HEK293 (cell line): Measurements from ENCODE around the gene ENO2.
A peak's percentile ranks its signal among the peaks of the same experiment; 100 is the strongest.

Source experiments
- EGR2 ChIP-seq: fragments of 450-650 bp; formaldehyde crosslinking; IDR thresholded peaks from 2 replicates; pipeline ENCODE4 v1.5.1; 2016; ENCODE audit warnings: low read depth, missing biosample characterization, missing genetic modification characterization
- FEZF1 ChIP-seq: fragments of 450-650 bp; formaldehyde crosslinking; IDR thresholded peaks from 2 replicates; pipeline ENCODE4 v1.5.1; 2016; ENCODE audit warnings: missing biosample characterization, missing genetic modification characterization
- MYNN ChIP-seq: fragments of 450-650 bp; formaldehyde crosslinking; IDR thresholded peaks from 2 replicates; pipeline ENCODE4 v1.5.1; 2016; ENCODE audit warnings: missing biosample characterization, missing genetic modification characterization, borderline replicate concordance
- OVOL3 ChIP-seq: fragments of 450-650 bp; formaldehyde crosslinking; IDR thresholded peaks from 2 replicates; pipeline ENCODE4 v1.5.1; 2016; ENCODE audit warnings: missing biosample characterization, missing genetic modification characterization
- PRDM2 ChIP-seq: fragments of 450-650 bp; formaldehyde crosslinking; IDR thresholded peaks from 2 replicates; pipeline ENCODE4 v1.5.1; 2016; ENCODE audit warnings: missing biosample characterization, missing genetic modification characterization, borderline replicate concordance
- SALL2 ChIP-seq: fragments of 450-650 bp; formaldehyde crosslinking; IDR thresholded peaks from 2 replicates; pipeline ENCODE4 v1.5.0; 2017; ENCODE audit warnings: missing biosample characterization, mild to moderate bottlenecking, missing genetic modification characterization, borderline replicate concordance
- TRIM28 ChIP-seq: IDR thresholded peaks from 2 replicates; pipeline ENCODE4 v1.6.1; 2011; ENCODE audit warnings: low read length, control low read depth, borderline replicate concordance
- ZBTB17 ChIP-seq: fragments of 450-650 bp; formaldehyde crosslinking; IDR thresholded peaks from 2 replicates; pipeline ENCODE4 v1.5.1; 2016; ENCODE audit warnings: missing biosample characterization, missing genetic modification characterization
- ZBTB44 ChIP-seq: fragments of 450-650 bp; IDR thresholded peaks from 2 replicates; pipeline ENCODE4 v1.5.1; 2018; ENCODE audit warnings: missing biosample characterization, mild to moderate bottlenecking, missing genetic modification characterization
- ZBTB7A ChIP-seq: fragments of 450-650 bp; formaldehyde crosslinking; IDR thresholded peaks from 2 replicates; pipeline ENCODE4 v1.5.1; 2016; ENCODE audit warnings: low read depth, missing biosample characterization, missing genetic modification characterization
- ZEB2 ChIP-seq: fragments of 450-650 bp; formaldehyde crosslinking; IDR thresholded peaks from 2 replicates; pipeline ENCODE4 v1.5.1; 2016; ENCODE audit warnings: missing biosample characterization, missing genetic modification characterization
- ZNF10 ChIP-seq: fragments of 450-650 bp; formaldehyde crosslinking; IDR thresholded peaks from 2 replicates; pipeline ENCODE4 v1.5.1; 2017; ENCODE audit warnings: missing biosample characterization, missing genetic modification characterization
- ZNF140 ChIP-seq: fragments of 450-650 bp; formaldehyde crosslinking; IDR thresholded peaks from 2 replicates; pipeline ENCODE4 v1.5.1; 2016; ENCODE audit warnings: missing biosample characterization, missing genetic modification characterization
- ZNF146 ChIP-seq: fragments of 450-650 bp; formaldehyde crosslinking; IDR thresholded peaks from 2 replicates; pipeline ENCODE4 v1.5.1; 2016; ENCODE audit warnings: missing biosample characterization, missing genetic modification characterization
- ZNF18 ChIP-seq: fragments of 450-650 bp; formaldehyde crosslinking; IDR thresholded peaks from 2 replicates; pipeline ENCODE4 v1.5.1; 2016; ENCODE audit warnings: missing biosample characterization, missing genetic modification characterization
- ZNF221 ChIP-seq: fragments of 450-650 bp; formaldehyde crosslinking; IDR thresholded peaks from 2 replicates; pipeline ENCODE4 v1.5.1; 2017; ENCODE audit warnings: missing biosample characterization, missing genetic modification characterization, borderline replicate concordance
- ZNF24 ChIP-seq: fragments of 450-650 bp; formaldehyde crosslinking; IDR thresholded peaks from 2 replicates; pipeline ENCODE4 v1.5.1; 2016; ENCODE audit warnings: missing biosample characterization, missing genetic modification characterization
- ZNF449 ChIP-seq: fragments of 450-650 bp; formaldehyde crosslinking; IDR thresholded peaks from 2 replicates; pipeline ENCODE4 v1.5.1; 2017; ENCODE audit warnings: missing biosample characterization, mild to moderate bottlenecking, missing genetic modification characterization, moderate library complexity
- ZNF521 ChIP-seq: fragments of 450-650 bp; formaldehyde crosslinking; IDR thresholded peaks from 2 replicates; pipeline ENCODE4 v1.5.1; 2017; ENCODE audit warnings: missing biosample characterization, mild to moderate bottlenecking, missing genetic modification characterization
- ZNF544 ChIP-seq: fragments of 450-650 bp; formaldehyde crosslinking; IDR thresholded peaks from 2 replicates; pipeline ENCODE4 v1.5.0; 2017; ENCODE audit warnings: missing biosample characterization, missing genetic modification characterization
- ZNF548 ChIP-seq: fragments of 450-650 bp; formaldehyde crosslinking; IDR thresholded peaks from 2 replicates; pipeline ENCODE4 v1.5.1; 2016; ENCODE audit warnings: missing biosample characterization, missing genetic modification characterization
- ZNF549 ChIP-seq: fragments of 450-650 bp; IDR thresholded peaks from 2 replicates; pipeline ENCODE4 v1.5.1; 2018; ENCODE audit warnings: missing biosample characterization, missing genetic modification characterization, mild to moderate bottlenecking, inconsistent platforms, moderate library complexity
- ZNF670 ChIP-seq: fragments of 450-650 bp; formaldehyde crosslinking; IDR thresholded peaks from 2 replicates; pipeline ENCODE4 v1.5.1; 2016; ENCODE audit warnings: missing biosample characterization, missing genetic modification characterization, low read depth
- ZNF701 ChIP-seq: fragments of 450-650 bp; formaldehyde crosslinking; IDR thresholded peaks from 2 replicates; pipeline ENCODE4 v1.5.1; 2016; ENCODE audit warnings: missing biosample characterization, missing genetic modification characterization
- ZNF777 ChIP-seq: fragments of 450-650 bp; formaldehyde crosslinking; IDR thresholded peaks from 2 replicates; pipeline ENCODE4 v1.5.1; 2017; ENCODE audit warnings: missing biosample characterization, missing genetic modification characterization, borderline replicate concordance
- ZNF791 ChIP-seq: fragments of 450-650 bp; formaldehyde crosslinking; IDR thresholded peaks from 2 replicates; pipeline ENCODE4 v1.5.1; 2016; ENCODE audit warnings: missing biosample characterization, missing genetic modification characterization
- ZXDB ChIP-seq: fragments of 450-650 bp; formaldehyde crosslinking; IDR thresholded peaks from 2 replicates; pipeline ENCODE4 v1.5.1; 2016; ENCODE audit warnings: missing biosample characterization, missing genetic modification characterization
- TF ChIP-seq, protein P1 (sequence below): fragments of 450-650 bp; formaldehyde crosslinking; IDR thresholded peaks from 2 replicates; pipeline ENCODE4 v1.5.1; 2017; ENCODE audit warnings: missing biosample characterization, missing genetic modification characterization

The ENO2 gene

DNA sequence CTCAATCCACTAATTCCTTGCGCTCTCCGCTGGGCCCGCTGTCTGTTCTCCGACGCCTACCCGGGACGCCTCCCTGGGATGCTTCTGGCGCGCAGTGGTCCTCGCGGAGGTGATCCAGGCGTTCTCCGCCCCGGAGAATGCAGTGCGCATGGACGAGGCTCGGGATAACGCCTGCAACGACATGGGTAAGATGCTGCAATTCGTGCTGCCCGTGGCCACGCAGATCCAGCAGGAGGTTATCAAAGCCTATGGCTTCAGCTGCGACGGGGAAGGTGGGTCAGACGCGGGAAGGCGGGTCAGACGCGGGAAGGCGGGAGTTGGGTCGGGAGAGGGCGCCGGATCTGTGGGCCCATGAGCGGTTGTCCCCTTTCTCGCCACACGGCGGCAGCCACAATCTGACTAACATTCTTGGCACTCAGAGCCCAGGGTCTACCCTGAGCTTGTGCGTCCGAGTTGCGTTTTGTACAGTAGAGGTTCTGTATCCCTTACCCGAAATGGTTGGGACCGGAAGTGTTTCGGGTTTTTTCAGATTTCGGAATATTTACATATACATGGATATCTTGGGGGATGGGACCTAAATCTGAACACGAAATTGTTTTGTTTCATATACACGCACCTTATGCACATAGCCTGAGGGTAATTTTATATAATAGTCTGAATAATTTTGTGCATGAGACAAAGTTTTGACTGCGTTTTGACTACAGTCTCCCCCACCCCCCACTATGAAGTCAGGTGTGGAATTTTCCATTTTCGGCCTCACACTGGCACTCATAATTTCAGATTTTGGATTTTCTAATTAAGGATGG is 30.2 kb downstream of the ENO2 start (continued):
- peak; percentile 50; the same call in 1 of the 2 replicates for TF ChIP-seq ZNF10 (tag by site-specific recombination)
- TF ChIP-seq ZNF670 (tag by site-specific recombination): no peak
- peak; percentile 64; the same call in 1 of the 2 replicates for TF ChIP-seq TRIM28
- peak; percentile 84; the same call in 1 of the 2 replicates for TF ChIP-seq ZBTB7A (tag by site-specific recombination)
- peak; percentile 10; the same call in 1 of the 2 replicates for TF ChIP-seq ZNF18
- TF ChIP-seq ZBTB44 (tag by site-specific recombination): peak; percentile 97
- peak; percentile 97 for TF ChIP-seq ZEB2
- no peak for TF ChIP-seq ZNF221 (tag by site-specific recombination)
- no peak for TF ChIP-seq ZNF449 (tag by site-specific recombination)
- 0 out of 2 replicates have a peak, but pooled peaks have one; percentile 30 for TF ChIP-seq MYNN
- TF ChIP-seq, protein P1, sequence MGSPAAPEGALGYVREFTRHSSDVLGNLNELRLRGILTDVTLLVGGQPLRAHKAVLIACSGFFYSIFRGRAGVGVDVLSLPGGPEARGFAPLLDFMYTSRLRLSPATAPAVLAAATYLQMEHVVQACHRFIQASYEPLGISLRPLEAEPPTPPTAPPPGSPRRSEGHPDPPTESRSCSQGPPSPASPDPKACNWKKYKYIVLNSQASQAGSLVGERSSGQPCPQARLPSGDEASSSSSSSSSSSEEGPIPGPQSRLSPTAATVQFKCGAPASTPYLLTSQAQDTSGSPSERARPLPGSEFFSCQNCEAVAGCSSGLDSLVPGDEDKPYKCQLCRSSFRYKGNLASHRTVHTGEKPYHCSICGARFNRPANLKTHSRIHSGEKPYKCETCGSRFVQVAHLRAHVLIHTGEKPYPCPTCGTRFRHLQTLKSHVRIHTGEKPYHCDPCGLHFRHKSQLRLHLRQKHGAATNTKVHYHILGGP: no peak
- TF ChIP-seq EGR2 (tag by site-specific recombination): no peak
- no peak for TF ChIP-seq ZNF521
- peak; percentile 84 for TF ChIP-seq ZNF24 (tag by site-specific recombination)
- TF ChIP-seq PRDM2: peak; percentile 97; the same call in 1 of the 2 replicates
- no peak; the same call in 1 of the 2 replicates for TF ChIP-seq FEZF1 (tag by site-specific recombination)
- TF ChIP-seq ZBTB17 (tag by site-specific recombination): peak; percentile 91
- 0 out of 2 replicates have a peak, but pooled peaks have one; percentile 3 for TF ChIP-seq OVOL3 (tag by site-specific recombination)
- no peak for TF ChIP-seq SALL2 (tag by site-specific recombination)
- peak; percentile 72; the same call in 1 of the 2 replicates for TF ChIP-seq ZNF548 (tag by site-specific recombination)
- no peak for TF ChIP-seq ZNF549
- no peak for TF ChIP-seq ZNF140 (tag by site-specific recombination)
- TF ChIP-seq ZNF701 (tag by site-specific recombination): no peak
- peak; percentile 3; the same call in 1 of the 2 replicates for TF ChIP-seq ZNF146 (tag by site-specific recombination)
- TF ChIP-seq ZNF544: no peak
- no peak for TF ChIP-seq ZNF791 (tag by site-specific recombination)
- 0 out of 2 replicates have a peak, but pooled peaks have one; percentile 76 for TF ChIP-seq ZNF777 (tag by site-specific recombination)
- TF ChIP-seq ZXDB (tag by site-specific recombination): peak; percentile 38
